ENCODE results near the gene NOP56. TPM values are rescaled to one million over a fixed set of nuclear protein-coding genes. Genes with fewer than 3 reads are reported as not detected.

The NOP56 gene
- total and polyA plus RNA-seq, 9 of the 15 experiments (the other 6 are each of a cell fraction or from before 2014, with no cell fraction given) = 295 to 697 (median 439) TPM

DNA sequence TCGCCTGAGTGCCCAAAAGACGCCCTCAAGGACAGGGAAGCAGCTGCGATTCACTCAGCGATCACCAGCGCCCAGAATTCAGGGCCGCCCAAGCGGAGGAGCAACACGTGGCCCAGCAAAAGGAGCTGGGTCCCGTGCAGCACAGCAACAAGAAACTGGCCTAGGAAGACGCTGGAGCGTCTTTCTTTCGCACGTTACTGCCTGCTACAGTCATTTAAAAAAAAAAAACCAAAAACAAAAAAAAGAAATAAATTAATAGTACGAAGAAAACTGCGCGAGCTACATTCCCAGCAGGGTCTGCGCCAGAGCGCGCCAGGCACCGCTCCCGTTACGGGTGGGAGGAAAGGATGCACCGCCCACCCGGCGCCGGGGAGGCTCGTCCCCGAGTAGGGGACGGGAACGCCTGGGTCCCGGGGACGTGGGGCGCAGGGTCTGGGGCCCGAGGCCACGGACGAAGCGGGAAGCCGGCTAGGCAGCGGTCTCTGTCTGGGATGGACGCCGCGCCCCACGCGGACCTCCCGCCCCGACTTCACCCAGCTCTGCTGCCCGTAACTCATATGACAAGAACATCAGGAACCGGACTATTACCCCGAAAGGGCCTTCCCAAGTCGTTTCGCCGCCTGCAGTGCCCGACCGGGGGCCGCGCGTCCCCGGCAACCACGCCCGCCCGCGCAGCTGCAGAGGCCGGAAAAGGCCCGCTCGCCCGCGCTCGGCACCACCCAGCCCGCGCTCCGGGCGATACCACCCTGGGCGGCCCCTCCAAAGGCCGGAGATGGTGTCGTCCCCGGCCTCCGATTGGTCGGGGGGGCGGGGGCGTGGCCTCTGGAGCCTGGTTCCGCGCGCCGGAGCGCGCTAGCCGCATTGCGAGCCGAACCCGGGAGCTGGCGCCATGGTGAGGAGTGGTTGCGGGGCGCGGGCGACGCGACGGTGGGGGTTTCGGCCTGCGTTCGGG lies at the start of gene NOP56 (continued):
- TF ChIP-seq, protein P1, sequence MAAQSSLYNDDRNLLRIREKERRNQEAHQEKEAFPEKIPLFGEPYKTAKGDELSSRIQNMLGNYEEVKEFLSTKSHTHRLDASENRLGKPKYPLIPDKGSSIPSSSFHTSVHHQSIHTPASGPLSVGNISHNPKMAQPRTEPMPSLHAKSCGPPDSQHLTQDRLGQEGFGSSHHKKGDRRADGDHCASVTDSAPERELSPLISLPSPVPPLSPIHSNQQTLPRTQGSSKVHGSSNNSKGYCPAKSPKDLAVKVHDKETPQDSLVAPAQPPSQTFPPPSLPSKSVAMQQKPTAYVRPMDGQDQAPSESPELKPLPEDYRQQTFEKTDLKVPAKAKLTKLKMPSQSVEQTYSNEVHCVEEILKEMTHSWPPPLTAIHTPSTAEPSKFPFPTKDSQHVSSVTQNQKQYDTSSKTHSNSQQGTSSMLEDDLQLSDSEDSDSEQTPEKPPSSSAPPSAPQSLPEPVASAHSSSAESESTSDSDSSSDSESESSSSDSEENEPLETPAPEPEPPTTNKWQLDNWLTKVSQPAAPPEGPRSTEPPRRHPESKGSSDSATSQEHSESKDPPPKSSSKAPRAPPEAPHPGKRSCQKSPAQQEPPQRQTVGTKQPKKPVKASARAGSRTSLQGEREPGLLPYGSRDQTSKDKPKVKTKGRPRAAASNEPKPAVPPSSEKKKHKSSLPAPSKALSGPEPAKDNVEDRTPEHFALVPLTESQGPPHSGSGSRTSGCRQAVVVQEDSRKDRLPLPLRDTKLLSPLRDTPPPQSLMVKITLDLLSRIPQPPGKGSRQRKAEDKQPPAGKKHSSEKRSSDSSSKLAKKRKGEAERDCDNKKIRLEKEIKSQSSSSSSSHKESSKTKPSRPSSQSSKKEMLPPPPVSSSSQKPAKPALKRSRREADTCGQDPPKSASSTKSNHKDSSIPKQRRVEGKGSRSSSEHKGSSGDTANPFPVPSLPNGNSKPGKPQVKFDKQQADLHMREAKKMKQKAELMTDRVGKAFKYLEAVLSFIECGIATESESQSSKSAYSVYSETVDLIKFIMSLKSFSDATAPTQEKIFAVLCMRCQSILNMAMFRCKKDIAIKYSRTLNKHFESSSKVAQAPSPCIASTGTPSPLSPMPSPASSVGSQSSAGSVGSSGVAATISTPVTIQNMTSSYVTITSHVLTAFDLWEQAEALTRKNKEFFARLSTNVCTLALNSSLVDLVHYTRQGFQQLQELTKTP (IDR thresholded peaks at IDR 0.05; ENCODE audit: low read depth in 1 of 2, partially characterized antibody in 2 of 2) = no peak
- no peak for TF ChIP-seq ZBTB17 (CRISPR knock-in tag; IDR thresholded peaks at IDR 0.05)
- no peak for TF ChIP-seq EP300 (IDR thresholded peaks at IDR 0.05; ENCODE audit: low read length)
- TF ChIP-seq E2F5 (CRISPR knock-in tag; IDR thresholded peaks at IDR 0.05) = peak; percentile 26; the same call in 1 of the 2 replicates
- TF ChIP-seq EP400 (IDR thresholded peaks at IDR 0.05) = peak; percentile 66
- TF ChIP-seq POLR2B (IDR thresholded peaks at IDR 0.05; ENCODE audit: low read depth, partially characterized antibody) = peak; percentile 51
- TF ChIP-seq E2F6 (IDR thresholded peaks at IDR 0.05; ENCODE audit: borderline replicate concordance in 1 of 2, extremely low read depth in 1 of 2, insufficient read depth in 1 of 2, insufficient read length in 1 of 2, low read depth in 1 of 2, low read length in 1 of 2, poor library complexity in 1 of 2, severe bottlenecking in 1 of 2) = peak in 1 of 2 experiments; percentile 39
- TF ChIP-seq, protein P2, sequence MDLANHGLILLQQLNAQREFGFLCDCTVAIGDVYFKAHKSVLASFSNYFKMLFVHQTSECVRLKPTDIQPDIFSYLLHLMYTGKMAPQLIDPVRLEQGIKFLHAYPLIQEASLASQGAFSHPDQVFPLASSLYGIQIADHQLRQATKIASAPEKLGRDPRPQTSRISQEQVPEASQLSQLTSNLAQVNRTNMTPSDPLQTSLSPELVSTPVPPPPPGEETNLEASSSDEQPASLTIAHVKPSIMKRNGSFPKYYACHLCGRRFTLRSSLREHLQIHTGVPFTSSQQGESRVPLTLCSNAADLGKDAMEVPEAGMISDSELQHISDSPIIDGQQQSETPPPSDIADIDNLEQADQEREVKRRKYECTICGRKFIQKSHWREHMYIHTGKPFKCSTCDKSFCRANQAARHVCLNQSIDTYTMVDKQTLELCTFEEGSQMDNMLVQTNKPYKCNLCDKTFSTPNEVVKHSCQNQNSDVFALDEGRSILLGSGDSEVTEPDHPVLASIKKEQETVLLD (IDR thresholded peaks at IDR 0.05) = 0 out of 2 replicates have a peak, but pooled peaks have one; percentile 49
- TF ChIP-seq, protein P3, sequence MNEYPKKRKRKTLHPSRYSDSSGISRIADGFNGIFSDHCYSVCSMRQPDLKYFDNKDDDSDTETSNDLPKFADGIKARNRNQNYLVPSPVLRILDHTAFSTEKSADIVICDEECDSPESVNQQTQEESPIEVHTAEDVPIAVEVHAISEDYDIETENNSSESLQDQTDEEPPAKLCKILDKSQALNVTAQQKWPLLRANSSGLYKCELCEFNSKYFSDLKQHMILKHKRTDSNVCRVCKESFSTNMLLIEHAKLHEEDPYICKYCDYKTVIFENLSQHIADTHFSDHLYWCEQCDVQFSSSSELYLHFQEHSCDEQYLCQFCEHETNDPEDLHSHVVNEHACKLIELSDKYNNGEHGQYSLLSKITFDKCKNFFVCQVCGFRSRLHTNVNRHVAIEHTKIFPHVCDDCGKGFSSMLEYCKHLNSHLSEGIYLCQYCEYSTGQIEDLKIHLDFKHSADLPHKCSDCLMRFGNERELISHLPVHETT (CRISPR knock-in tag; conservative IDR thresholded peaks at IDR 0.05 in 1 of 2, IDR thresholded peaks at IDR 0.05 in 1 of 2) = peak in 1 of 2 experiments; percentile 70; a peak in 1 of 4 replicates
- peak; percentile 50 for TF ChIP-seq NEUROD1 (IDR thresholded peaks at IDR 0.05; ENCODE audit: borderline replicate concordance, low read depth, low read length, partially characterized antibody)
- TF ChIP-seq SPI1 (IDR thresholded peaks at IDR 0.05; ENCODE audit: borderline replicate concordance, low read depth, low read length) = no peak
- TF ChIP-seq NKRF (IDR thresholded peaks at IDR 0.05; ENCODE audit: borderline replicate concordance) = peak; percentile 87
- TF ChIP-seq GTF2E2 (tag; IDR thresholded peaks at IDR 0.05) = peak; percentile 85

Measured in K562 (cell line).